HG03575 (cell line): ENCODE measurements around the gene GPR78.
"Not testable (repeated sequence)": the region's sequence is repeated elsewhere in the genome, so short reads cannot be mapped to it uniquely, and the experiment has no call there.

Experiments
- ATAC-seq: cut with Tn5 transposase; IDR thresholded peaks from one replicate; pipeline ENCODE4 v1.9.1; 2021; ENCODE audit not compliant: unreplicated experiment, insufficient number of reproducible peaks, low FRiP score; ENCODE audit errors: extremely low read depth

GPR78 gene

GRCh38 chr4:8607603-8608481 is 27.6 kb downstream of the GPR78 start:
- no peak for ATAC-seq

GRCh38 chr4:8608714-8609391 is 28.7 kb downstream of the GPR78 start:
- ATAC-seq = no peak

- ATAC-seq = no peak
Measured at GRCh38 chr4:8609406-8609805, 29.2 kb downstream of the GPR78 start.

- no peak for ATAC-seq
Measured at GRCh38 chr4:8609824-8610350, 29.7 kb downstream of the GPR78 start.

- no peak for ATAC-seq
Measured at GRCh38 chr4:8610858-8611616, 30.8 kb downstream of the GPR78 start.

- ATAC-seq = no peak
Measured at GRCh38 chr4:8612646-8613045, 32.5 kb downstream of the GPR78 start.

GRCh38 chr4:8613421-8614364 is 33.5 kb downstream of the GPR78 start:
- no peak for ATAC-seq

GRCh38 chr4:8614365-8615193 is 34.4 kb downstream of the GPR78 start:
- no peak for ATAC-seq

GRCh38 chr4:8615366-8615765 is 35.2 kb downstream of the GPR78 start:
- no peak for ATAC-seq

- no peak for ATAC-seq
Measured at GRCh38 chr4:8615921-8616787, 36.0 kb downstream of the GPR78 start.

GRCh38 chr4:8616831-8617230 is 36.6 kb downstream of the GPR78 start:
- no peak for ATAC-seq

- ATAC-seq = no peak
Measured at GRCh38 chr4:8617486-8618040, 37.4 kb downstream of the GPR78 start.

- no peak for ATAC-seq
Measured at GRCh38 chr4:8618421-8618820, 38.2 kb downstream of the GPR78 start.

GRCh38 chr4:8618961-8619720 is 38.9 kb downstream of the GPR78 start:
- ATAC-seq = no peak

GRCh38 chr4:8621135-8621534 is 40.9 kb downstream of the GPR78 start:
- not testable (repeated sequence) for ATAC-seq
